B cell (primary cell): ENCODE data around the gene TOMM6.

Experiments used
- CTCF ChIP-seq: fragments of 200-600 bp; IDR thresholded peaks from one replicate; pipeline ENCODE4 v1.8.0; 2022; ENCODE audit warnings: antibody characterized with exemption, mild to moderate bottlenecking
- EZH2 ChIP-seq: IDR thresholded peaks from 2 replicates; pipeline ENCODE4 v1.6.1; 2012; ENCODE audit warnings: borderline replicate concordance, low read depth, mild to moderate bottlenecking, moderate library complexity, low read length; ENCODE audit not compliant: insufficient read depth, poor library complexity, severe bottlenecking

GRCh38 chr6:41822021-41822420 is 34.5 kb downstream of the TOMM6 start:
- TF ChIP-seq EZH2, result no peak
- no peak for TF ChIP-seq CTCF
